Coronary artery (tissue), 2 donors: ENCODE results near the gene AFF3.

Experiments used
- DNase-seq: peaks from one replicate; pipeline ENCODE4 v3.0.0-alpha.2; 2017; ENCODE audit warnings: low spot score
- H3K27ac ChIP-seq, 2 donors: fragments of 200-600 bp; sonication (generic); one replicate each; pipeline ENCODE4 v1.5.1; 2016 to 2019
- H3K4me3 ChIP-seq: fragments of 200-600 bp; sonication (generic); 2 replicates; pipeline ENCODE4 v1.5.1; 2016; ENCODE audit warnings: mild to moderate bottlenecking, moderate library complexity
- TF ChIP-seq, protein P1 (sequence below): fragments of 200-600 bp; sonication (generic); IDR thresholded peaks from one replicate; pipeline ENCODE4 v1.5.1; 2019; ENCODE audit warnings: antibody characterized with exemption

Gene AFF3

DNA sequence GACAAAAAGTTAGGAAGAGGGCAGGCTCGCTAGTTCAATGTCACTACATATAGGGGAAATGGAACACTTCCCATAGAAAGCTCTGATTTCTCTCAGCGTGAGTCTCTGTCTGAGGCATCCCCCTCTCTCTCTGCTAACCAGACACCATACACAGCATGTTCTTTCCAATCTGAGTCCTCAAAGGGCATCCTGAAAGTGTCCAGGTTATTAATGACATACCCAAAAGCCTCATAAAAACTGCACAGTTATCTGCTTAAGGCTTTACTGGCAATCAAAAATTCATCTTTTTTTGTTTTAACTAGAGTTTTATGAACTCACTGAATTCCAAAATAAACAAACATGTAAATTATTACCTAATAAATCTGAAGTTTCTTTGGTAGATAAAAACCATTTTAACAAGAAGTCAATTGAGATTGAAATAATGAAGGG lies 137.4 kb downstream of the AFF3 start:
- no peak overlapping the region for H3K27ac ChIP-seq
- H3K4me3 ChIP-seq = no peak overlapping the region
- TF ChIP-seq, protein P1, sequence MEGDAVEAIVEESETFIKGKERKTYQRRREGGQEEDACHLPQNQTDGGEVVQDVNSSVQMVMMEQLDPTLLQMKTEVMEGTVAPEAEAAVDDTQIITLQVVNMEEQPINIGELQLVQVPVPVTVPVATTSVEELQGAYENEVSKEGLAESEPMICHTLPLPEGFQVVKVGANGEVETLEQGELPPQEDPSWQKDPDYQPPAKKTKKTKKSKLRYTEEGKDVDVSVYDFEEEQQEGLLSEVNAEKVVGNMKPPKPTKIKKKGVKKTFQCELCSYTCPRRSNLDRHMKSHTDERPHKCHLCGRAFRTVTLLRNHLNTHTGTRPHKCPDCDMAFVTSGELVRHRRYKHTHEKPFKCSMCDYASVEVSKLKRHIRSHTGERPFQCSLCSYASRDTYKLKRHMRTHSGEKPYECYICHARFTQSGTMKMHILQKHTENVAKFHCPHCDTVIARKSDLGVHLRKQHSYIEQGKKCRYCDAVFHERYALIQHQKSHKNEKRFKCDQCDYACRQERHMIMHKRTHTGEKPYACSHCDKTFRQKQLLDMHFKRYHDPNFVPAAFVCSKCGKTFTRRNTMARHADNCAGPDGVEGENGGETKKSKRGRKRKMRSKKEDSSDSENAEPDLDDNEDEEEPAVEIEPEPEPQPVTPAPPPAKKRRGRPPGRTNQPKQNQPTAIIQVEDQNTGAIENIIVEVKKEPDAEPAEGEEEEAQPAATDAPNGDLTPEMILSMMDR = no peak
- no peak for DNase-seq

DNA sequence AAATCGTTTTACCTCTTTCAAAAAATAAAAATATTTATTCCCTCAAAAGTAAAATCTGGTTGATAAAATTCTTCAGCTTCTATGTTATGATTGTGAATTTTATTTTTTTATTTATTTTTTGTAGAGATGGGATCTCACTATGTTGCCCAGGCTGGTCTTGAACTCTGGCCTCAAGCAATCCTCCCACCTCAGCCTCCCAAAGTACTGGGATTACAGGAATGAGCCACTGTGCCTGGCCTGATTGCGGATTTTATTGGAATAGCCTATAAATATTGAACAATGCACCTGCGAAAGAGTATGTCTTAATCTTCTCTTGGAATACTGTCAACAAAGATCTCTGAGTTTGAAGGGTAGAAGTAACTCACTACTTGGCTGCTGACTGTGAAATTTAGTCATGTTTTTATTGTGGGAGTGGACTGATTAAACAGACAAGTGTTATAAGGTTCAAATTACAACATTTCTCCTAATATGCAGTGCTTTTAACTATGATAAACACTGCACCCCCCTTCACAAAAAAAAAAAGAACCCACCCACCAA lies 138.0 kb downstream of the AFF3 start:
- Histone ChIP-seq H3K4me3 (no peak overlapping the region), H3K27ac (no peak overlapping the region)
- TF ChIP-seq, protein P1 = no peak
- no peak for DNase-seq

DNA sequence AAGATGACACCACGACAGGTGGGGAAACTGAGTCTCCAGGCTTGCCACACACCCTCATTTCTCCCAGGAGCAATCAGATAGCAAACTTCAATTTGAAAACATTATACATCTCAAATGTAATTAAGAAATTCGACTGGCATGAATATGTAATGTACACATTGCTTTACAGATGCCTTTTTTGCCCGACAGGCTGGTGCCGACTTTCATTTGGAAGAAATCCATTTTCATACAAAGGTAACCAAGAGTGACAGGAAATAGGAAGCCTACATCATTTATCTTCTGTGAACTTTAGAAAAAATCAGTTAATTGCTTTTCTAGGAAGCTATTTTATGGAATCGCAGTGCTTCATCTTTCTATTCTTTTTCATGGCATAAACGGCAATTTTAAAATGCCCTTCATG lies 140.3 kb downstream of the AFF3 start:
- TF ChIP-seq, protein P1 = no peak
- no peak overlapping the region for H3K27ac ChIP-seq
- no peak for DNase-seq
- H3K4me3 ChIP-seq = no peak overlapping the region

DNA sequence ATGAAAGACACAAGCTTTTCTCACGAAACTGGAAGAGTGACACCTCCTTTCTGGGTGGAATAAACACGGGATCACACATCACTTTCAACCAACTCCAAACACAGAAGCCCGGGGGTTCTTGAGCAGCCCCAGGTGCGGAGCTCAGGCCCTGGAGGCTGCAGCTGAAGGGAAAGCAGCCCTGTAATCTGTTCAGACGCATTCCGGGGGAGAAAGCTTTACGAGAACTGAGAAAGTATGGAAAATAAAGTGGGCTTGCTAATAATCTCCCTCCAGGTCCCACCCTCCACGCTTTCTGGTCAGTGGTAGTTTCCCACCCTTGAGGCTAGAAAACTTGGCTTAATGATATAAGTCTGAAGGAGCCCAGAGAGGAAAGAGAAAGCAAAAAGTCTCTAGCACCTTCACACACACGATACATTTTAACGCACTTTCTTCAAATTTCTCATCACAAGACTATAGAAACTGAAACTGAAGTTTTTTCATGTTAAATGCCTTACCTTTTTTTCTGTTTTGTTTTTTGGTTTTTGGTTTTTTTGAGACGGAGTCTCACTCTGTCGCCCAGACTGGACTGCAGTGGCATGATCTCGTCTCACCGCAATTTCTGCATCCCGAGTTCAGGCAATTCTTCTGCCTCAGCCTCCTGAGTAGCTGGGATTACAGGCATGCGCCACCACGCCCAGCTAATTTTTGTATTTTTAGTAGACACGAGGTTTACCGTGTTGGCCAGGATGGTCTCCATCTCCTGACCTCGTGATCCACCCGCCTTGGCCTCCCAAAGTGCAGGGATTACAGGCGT lies 141.3 kb downstream of the AFF3 start:
- H3K4me3 ChIP-seq = no peak overlapping the region
- no peak overlapping the region for H3K27ac ChIP-seq
- TF ChIP-seq, protein P1 = no peak
- DNase-seq = no peak

DNA sequence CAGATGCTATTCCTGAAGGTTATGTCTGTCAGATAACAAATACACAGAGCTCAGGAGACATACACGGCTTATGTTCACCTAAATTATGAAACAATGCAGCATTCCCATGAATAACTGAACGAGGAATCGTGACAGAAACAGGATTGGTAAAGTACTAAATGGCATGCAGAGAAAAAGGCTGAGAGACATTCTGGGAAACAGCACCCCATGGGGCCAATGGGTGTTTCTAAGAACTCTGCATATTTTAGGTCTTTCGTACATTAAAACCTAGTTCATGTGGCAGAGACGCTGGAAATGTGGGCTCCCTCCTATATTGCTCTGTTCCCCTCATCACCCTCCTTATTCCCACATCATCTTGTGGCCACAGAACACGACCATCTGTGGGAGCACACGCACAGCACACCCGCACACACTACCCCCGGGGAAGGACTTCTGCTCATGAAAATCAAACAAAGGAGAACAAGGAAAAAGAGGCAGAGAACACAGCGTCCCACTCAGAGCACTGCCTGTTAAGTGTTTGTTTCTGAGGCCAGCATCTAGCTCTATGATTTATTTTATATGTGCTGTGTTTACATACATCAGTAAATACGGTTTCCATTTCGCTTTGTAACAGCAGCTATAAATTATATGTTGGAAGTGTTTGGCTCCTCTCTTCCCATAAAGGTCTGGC lies 143.6 kb downstream of the AFF3 start:
- Histone ChIP-seq H3K27ac (no peak overlapping the region), H3K4me3 (no peak overlapping the region)
- DNase-seq = no peak
- TF ChIP-seq, protein P1 = no peak

DNA sequence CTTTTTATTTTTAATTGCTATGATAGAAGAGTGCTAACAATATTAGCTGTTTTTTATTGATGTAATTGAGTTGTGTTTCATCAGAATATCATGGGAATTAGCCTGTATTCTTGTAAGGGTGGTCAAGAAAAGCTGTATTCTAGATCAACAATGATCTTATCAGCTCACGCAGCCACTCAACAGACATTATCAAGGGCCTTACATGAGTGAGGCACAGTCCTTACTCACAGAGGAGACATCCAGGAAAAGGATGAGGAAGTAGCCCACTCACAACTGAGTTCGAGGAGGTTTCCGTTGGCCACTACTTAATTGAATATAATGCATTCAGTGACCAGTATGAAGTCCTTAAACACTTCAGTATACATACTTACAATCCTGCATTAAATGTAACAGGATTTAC lies 152.5 kb downstream of the AFF3 start:
- TF ChIP-seq, protein P1 = no peak
- Histone ChIP-seq H3K27ac (no peak overlapping the region), H3K4me3 (no peak overlapping the region)
- no peak for DNase-seq
